ENCODE data around the gene MTCL3.

Gene MTCL3

GRCh38 chr6:127513425-127513824 lies 5.7 kb downstream of the MTCL3 start:
- DNase-seq = no peak
- CTCF ChIA-PET = interaction anchor here (1.1 kb wide), 1 partner anchor 25 kb away, joined by 4 read pairs; no protein-coding TSS in a partner anchor
- H3K27me3 ChIP-seq (ENCODE audit: control insufficient read depth in 1 of 2, insufficient read depth in 2 of 2, low read length in 2 of 2) = peaks cover 2 to 4% of the 10 kb centered on the region in 2 experiments
- H3K9me3 Mint-ChIP-seq = no peaks in the 10 kb centered on the region
- H3K4me3 ChIP-seq (ENCODE audit: low read length) = no peak overlapping the region
- H3K36me3 Mint-ChIP-seq (ENCODE audit: low read depth) = no peaks in the 10 kb centered on the region
- TF ChIP-seq CTCF (IDR thresholded peaks at IDR 0.05) = no peak
- no peaks in the 10 kb centered on the region for H3K36me3 ChIP-seq (ENCODE audit: insufficient read depth, low read length)
- H3K27me3 Mint-ChIP-seq = peaks cover 13% of the 10 kb centered on the region
- intact Hi-C loops (cut with DNase I, micrococcal nuclease) = loop anchor here in 1 of 2 experiments (10.0 kb wide), 1 partner anchor 1011 kb away; the partner anchor contains the start of gene PTPRK
- POLR2A ChIA-PET = interaction anchor here (1.2 kb wide), 1 partner anchor 247 kb away, joined by 3 read pairs; the partner anchor contains the start of gene RNF146
- no peak for ATAC-seq (ENCODE audit: poor library complexity)
- H3K4me1 Mint-ChIP-seq (ENCODE audit: low read depth) = peaks cover 26% of the 10 kb centered on the region
- H3K9me3 ChIP-seq (ENCODE audit: control insufficient read depth in 1 of 2, insufficient read depth in 1 of 2, low read length in 2 of 2) = no peaks in the 10 kb centered on the region
- H3K27ac Mint-ChIP-seq = no peak overlapping the region
- H3K4me1 ChIP-seq (ENCODE audit: insufficient read depth, low read length) = peaks cover 28% of the 10 kb centered on the region
- H3K27ac ChIP-seq (ENCODE audit: low read depth in 1 of 2, low read length in 2 of 2) = no peak overlapping the region
- peak overlapping the region; percentile 46 for H3K4me3 Mint-ChIP-seq

GRCh38 chr6:127510876-127511275 lies 8.3 kb downstream of the MTCL3 start:
- DNase-seq (no peak), ATAC-seq (ENCODE audit: poor library complexity) (no peak)
- H3K27me3 ChIP-seq (ENCODE audit: control insufficient read depth in 1 of 2, insufficient read depth in 2 of 2, low read length in 2 of 2) = no peaks in the 10 kb centered on the region
- no peaks in the 10 kb centered on the region for H3K36me3 ChIP-seq (ENCODE audit: insufficient read depth, low read length)
- intact Hi-C loops (cut with DNase I, micrococcal nuclease) = loop anchor here in 1 of 2 experiments (10.0 kb wide), 1 partner anchor 1014 kb away; the partner anchor contains the start of gene PTPRK
- Mint-ChIP-seq H3K4me1 (ENCODE audit: low read depth) (peaks cover 12% of the 10 kb centered on the region), H3K27ac (no peak overlapping the region), H3K4me3 (no peak overlapping the region), H3K36me3 (ENCODE audit: low read depth) (no peaks in the 10 kb centered on the region), H3K27me3 (no peaks in the 10 kb centered on the region), H3K9me3 (no peaks in the 10 kb centered on the region)
- ChIA-PET POLR2A (no interaction called here), CTCF (interaction anchor here (1.1 kb wide), 1 partner anchor 26 kb away, joined by 3 read pairs; no protein-coding TSS in a partner anchor)
- no peak overlapping the region for H3K4me3 ChIP-seq (ENCODE audit: low read length)
- H3K4me1 ChIP-seq (ENCODE audit: insufficient read depth, low read length) = peaks cover 18% of the 10 kb centered on the region
- H3K9me3 ChIP-seq (ENCODE audit: control insufficient read depth in 1 of 2, insufficient read depth in 1 of 2, low read length in 2 of 2) = no peaks in the 10 kb centered on the region
- H3K27ac ChIP-seq (ENCODE audit: low read depth in 1 of 2, low read length in 2 of 2) = no peak overlapping the region
- no peak for TF ChIP-seq CTCF (IDR thresholded peaks at IDR 0.05)

GRCh38 chr6:127506894-127507293 lies 12.2 kb downstream of the MTCL3 start:
- H3K27ac Mint-ChIP-seq = no peak overlapping the region
- Histone ChIP-seq H3K4me3 (ENCODE audit: low read length) (no peak overlapping the region), H3K27ac (ENCODE audit: low read depth in 1 of 2, low read length in 2 of 2) (no peak overlapping the region), H3K4me1 (ENCODE audit: insufficient read depth, low read length) (no peaks in the 10 kb centered on the region), H3K36me3 (ENCODE audit: insufficient read depth, low read length) (no peaks in the 10 kb centered on the region), H3K9me3 (ENCODE audit: control insufficient read depth in 1 of 2, insufficient read depth in 1 of 2, low read length in 2 of 2) (no peaks in the 10 kb centered on the region), H3K27me3 (ENCODE audit: control insufficient read depth in 1 of 2, insufficient read depth in 2 of 2, low read length in 2 of 2) (no peaks in the 10 kb centered on the region)
- no peak for ATAC-seq (ENCODE audit: poor library complexity)
- ChIA-PET CTCF (interaction anchor here (1.2 to 1.5 kb wide), 2 partner anchors 10 to 244 kb away, joined by 3 to 5 read pairs; no protein-coding TSS in a partner anchor), POLR2A (interaction anchor here (1.3 kb wide), 1 partner anchor 9 kb away, joined by 5 read pairs; no protein-coding TSS in a partner anchor)
- intact Hi-C loops (cut with DNase I, micrococcal nuclease) = no loop called here
- no peaks in the 10 kb centered on the region for H3K9me3 Mint-ChIP-seq
- no peaks in the 10 kb centered on the region for H3K36me3 Mint-ChIP-seq (ENCODE audit: low read depth)
- no peaks in the 10 kb centered on the region for H3K4me1 Mint-ChIP-seq (ENCODE audit: low read depth)
- no peak for DNase-seq
- no peak overlapping the region for H3K4me3 Mint-ChIP-seq
- H3K27me3 Mint-ChIP-seq = no peaks in the 10 kb centered on the region
- no peak for TF ChIP-seq CTCF (IDR thresholded peaks at IDR 0.05)

Measured in CD4-positive, alpha-beta T cell (primary cell).